HG03175 (cell line): ENCODE data around the gene MXI1.

Experiments
- ATAC-seq: cut with Tn5 transposase; IDR thresholded peaks from one replicate; pipeline ENCODE4 v1.9.1; 2021; ENCODE audit warnings: mild to moderate bottlenecking, moderate library complexity; ENCODE audit not compliant: unreplicated experiment

Gene MXI1

DNA sequence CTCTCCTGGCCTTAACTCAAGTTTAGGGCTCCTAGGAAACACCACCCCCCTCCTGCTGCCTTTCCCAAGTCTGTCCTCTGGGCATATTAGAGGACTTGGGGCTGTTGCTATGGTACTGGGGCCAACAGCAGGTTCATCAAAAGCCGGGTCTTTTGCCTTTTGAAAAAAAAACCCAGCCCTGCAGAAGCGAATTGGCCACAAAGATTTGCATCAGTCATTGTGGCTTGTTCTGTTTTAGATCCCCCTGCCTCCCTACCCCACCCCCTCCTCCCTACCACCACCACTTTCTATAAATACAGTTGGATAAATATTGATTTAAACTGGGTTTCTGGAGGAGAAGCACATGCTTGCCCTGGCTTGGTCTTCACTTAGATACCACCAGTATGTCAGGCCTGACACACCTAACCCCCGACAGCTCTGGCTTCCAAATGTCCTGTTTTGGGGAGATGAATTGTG, 7.0 kb downstream of the MXI1 start:
- ATAC-seq: peak; percentile 26

DNA sequence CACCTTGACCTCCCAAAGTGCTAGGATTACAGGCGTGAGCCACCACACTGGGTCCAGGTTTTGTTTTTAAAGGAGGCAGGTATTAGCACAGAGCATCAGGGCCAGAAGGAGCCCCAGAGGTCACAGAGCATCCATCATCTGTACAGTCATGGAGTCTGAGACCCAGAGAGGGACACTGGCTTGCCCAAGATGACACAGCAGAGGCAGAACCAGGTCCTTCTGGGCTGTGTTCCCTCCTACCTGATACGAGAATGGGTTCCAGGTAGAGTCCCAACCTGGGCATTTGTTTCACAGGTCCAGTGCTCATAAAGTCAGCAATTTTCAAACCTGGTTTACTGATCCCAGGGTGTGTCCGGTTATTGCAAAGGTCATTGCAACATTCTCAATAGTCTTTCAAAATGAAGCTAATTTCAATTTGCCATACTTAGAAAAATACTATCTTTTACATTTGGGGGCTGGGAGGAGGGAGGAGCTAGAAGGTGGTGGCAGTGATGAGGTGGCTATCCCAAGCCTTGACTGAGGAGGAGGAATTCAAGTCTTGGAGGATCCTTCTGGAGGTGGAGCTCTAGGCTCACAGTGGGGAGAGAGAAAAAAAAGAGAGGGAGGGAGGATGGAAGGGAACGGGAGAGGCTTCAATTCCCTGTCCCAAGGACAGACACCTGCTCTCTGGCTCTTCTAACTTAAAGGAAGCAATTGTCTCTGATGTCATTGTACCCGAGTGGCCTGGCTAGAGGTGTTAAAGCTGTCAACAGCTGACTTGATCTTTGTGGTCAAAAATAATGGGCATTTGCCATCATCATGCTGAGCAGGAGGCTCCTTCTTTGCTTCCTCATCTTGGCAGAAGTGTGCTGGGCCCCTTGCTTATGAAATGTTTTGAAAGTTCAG, 8.1 kb downstream of the MXI1 start:
- ATAC-seq: no peak

DNA sequence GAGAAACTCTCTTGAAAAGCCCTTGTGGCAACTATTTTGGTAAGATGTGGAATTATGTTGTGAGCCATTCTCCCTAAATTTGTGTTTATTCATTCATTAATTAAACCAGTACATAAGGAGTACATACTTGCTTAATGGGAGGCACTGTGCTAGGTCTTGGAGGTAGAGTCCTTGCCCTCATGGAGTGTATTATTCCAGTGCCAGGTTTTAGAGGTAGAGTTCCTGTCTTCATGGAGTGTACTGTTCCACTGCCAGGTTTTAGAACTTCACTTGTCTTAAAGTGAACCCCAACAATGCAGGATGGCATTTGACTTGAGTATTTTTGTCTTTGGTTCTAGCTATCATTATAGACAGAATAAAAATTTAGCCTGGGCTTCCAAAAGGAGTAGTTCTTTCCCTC, 8.8 kb downstream of the MXI1 start:
- ATAC-seq: no peak

DNA sequence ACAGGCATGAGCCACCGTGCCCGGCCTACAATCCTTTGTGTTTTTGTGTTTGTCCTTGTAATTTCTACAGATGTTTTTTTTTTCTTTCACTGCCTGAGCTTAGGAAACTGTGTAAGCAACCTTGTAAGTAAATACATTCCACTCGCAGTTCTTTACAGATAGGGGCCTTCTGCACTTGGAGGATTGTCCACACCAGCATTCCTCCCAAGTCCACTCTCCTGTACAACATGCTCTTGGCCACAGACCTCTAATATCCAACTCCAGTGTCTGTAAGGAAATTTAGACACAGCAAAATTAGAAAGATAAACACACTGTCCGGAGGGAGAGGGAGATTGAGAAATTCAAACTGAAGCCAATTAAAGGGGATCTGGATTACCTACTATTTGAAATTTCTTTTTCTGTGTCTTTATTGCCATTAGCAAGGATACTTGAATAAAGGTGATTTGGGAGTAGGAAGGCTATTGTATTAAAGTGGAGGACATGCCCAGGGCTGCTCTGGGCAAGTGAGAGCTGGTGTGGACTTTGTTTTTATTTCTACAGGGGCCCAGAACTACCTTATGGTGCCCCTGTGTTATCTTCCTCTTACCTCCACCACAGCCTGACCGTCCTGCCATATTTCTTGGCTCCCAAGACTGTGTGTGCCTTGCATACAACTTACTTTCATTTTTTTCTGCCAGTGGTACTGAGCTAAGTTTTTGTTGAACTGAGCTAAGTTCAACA, 9.7 kb downstream of the MXI1 start:
- ATAC-seq: no peak

DNA sequence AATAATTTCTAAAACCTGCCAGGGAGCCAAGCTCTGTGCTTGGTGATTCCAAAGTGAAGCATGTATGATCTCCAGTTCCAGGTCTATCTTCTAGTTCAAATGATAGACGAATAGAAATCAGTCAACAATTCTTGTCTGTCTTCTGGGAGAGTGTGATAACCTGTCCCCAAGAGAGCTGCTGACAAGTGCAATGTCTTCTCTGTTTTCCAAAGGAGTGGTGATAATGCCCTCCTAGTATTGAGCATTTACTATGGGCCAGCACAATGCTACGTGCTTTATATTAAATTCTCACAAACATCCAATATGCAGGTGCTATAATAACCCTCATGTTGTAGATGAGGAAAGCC, 10.2 kb downstream of the MXI1 start:
- ATAC-seq: no peak

DNA sequence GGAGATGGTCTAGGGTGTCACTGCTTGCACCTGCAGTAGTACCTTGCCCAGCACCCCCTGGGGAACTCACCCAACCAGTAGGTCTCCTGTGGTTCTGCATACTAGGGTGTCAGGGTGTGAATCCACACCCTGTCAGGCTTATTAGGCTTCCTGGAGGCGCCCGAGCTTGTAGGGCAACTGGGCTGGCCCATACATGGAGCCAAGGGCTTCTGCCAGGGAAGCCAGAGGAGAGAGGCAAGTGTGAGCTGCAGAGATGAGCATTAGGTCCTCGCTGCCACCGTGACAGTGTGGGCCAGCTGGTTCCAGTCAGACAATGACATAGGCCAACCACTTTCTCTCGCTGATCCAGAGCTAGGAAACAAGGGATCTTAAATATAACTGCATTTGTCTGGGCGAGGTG, 11.2 kb downstream of the MXI1 start:
- ATAC-seq: peak; percentile 28

DNA sequence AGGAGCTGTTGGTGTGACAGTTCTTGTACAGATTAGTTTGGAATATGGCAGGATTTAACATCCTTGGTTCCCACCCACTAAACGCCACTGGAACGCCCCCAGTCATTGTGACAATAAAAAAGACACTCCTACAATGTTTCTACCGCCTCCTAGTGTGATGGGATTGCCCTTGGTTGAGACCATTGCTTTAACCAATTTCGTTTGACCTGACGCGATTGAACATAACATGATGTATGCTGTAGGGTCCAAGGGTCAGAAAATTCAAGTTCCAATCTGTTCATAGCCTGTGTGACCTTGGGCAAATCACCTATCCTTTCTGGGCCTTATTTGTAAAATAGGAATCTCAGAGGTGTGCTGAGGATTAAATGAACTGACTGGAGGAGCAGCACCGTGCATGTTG, 12.5 kb downstream of the MXI1 start:
- ATAC-seq: no peak

DNA sequence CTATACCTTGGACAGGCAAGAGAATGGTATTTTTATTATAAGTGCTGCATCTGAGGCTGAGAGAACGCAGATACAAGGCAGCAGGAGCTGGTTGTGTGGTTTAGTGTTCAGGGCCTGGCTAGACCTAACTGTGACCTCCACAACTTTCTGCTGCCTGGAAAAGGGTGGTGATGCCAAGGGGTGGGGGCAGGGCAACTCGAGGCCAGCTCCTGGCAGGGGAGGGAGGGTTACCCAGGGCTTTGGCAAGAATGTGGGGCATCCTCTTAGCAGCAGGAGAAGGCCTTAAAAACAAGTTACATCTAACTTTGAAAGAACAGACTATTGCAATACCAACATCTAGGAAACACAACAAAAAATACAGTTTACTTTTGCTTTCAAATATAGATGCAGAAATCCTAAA, 13.0 kb downstream of the MXI1 start:
- ATAC-seq: no peak

DNA sequence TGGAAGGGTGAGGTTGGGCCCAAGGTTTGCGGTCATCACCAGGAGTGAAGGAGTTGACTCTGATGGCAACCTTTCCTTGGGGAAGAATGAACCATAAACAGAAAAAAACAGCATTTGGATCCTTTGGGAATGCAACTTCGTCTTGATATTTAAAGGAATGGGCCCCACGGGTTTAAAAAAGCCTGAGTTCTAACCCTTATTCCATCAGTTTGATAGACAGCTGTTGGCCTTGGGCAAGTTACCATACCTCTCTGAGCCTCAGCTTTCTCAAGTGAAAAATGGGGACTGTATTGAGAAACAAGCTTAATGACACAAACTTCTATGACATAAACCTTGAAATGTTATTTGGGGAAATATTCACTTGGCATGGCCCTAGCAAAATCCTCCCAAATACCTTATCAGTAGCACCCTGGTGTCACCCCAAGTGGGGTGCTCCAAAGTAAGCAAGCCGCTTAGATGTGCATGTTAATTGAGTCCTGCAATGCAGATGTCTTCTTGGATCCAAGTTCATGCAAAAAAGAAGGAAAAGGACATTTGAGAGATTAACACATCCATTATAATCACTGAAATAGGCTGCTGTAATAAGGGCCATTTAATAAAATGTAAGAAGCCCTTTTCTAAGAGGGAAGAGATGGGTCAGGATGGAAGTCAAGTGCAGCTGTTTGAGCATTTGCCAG, 13.8 kb downstream of the MXI1 start:
- no peak for ATAC-seq

DNA sequence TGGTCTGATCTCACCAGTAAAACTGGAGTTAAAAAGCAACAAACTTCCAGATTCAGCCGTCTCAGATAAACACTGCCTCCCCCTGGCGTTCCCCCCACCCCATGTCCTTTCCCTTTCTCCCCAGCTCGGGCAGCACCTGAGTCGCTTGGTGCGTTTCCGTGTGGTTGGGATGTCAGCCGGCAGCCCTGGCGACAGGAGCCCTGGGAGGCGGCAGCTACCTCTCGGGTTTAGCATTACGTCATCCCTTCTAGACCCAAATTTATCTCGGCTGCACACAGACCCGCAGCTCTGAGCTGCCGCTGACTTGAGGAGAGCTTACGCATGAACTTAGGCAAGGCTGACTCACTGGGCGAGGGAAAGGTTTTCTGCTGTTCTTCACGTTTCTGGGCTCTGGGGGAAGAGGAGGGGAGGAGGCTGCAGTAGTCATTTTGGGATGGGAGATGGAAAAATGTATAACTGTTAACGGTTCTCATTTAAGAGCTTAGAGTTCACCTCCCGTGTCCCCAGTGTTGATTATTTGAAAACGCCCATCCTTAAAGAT, 14.4 kb downstream of the MXI1 start:
- peak; percentile 39 for ATAC-seq

DNA sequence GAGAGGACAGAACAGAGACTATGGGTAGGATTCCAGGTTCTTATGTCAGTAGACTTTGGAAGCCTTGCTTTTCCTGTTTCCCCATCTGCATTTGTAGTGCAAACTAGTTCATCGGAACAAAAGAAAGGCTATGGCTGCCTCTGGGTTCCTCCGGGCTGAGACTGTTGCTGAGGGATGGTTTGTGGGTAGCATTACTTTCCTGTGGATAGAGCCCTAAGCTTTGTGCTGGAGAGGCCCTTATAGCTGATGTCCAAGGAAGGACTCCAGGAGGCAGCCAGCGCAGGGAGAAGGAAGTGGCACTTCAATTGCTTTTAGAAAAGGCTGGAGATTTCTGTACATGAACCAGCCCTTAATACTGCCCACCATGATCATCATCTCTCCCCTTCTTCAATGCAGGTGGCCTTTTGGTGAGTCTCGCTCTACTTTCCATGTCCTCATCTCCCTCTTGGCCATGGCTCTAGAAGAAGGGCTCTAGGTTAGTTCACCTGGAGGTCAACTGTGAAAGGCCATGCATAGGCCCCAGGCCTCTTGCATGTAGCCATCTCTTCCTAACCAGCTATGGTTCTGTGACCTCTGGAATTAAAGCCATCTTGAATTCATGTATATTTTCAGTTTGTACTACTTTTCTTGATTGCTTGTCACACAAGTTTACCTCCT, 15.4 kb downstream of the MXI1 start:
- no peak for ATAC-seq

DNA sequence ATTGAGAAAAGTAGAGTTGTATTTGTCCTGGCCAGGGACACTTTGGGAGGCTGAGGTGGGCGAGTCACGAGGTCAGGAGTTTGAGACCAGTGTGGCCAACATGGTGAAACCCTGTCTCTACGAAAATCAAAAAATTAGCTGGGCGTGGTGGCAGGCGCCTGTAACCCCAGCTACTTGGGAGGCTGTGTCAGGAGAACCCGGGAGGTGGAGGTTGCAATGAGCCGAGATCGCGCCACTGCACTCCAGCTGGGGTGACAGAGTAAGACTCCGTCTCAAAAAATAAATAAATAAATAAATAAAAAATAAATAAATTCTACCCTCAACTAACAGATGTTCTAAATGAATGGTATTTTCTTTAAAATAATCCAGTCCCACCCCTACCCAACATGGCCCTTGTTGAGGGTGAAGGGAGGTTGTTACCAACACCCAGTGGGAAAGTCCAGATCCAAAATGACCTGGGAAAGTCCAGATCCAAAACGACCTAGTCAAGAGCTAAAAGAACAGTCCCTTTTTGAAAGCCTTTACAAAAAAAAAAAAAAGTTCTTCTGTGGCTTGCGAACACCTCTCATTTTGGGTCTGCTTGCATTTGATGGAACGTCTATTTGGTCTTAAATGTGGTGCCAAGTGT, 16.0 kb downstream of the MXI1 start:
- no peak for ATAC-seq

DNA sequence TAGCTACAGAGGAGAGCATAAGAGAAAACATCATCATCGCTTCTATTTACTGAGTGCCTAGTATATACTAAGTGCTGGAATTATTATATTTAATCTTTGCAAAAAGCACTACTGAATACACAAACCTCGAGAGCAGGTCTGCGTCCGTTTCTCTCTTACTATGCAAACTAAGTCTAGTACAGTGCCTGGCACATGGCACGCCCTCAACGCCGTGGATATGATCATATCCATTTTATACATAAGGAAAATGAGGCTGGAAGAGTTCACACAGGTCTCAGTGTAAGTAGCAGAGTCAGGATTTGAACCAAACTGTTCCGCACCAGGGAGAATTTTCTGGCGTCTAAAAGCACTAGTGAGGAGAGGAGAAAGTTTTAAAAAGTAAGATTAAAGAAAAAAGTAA, 17.6 kb downstream of the MXI1 start:
- ATAC-seq: no peak

DNA sequence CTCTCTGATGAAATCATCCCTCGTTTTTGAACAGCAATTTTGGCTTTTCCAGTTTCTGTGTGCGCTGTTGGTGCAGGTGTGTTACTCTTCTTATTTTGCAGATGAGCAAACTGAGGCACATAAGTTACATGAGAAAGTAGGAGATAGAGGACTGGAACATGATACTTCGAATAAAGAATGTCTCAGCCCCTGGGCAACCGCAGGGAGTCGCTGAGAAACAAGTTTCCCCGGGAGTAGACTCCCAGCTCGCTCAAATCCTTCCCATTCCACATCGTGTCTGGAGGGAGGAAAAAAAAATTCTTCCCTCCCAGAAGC, 18.0 kb downstream of the MXI1 start:
- peak; percentile 10 for ATAC-seq

DNA sequence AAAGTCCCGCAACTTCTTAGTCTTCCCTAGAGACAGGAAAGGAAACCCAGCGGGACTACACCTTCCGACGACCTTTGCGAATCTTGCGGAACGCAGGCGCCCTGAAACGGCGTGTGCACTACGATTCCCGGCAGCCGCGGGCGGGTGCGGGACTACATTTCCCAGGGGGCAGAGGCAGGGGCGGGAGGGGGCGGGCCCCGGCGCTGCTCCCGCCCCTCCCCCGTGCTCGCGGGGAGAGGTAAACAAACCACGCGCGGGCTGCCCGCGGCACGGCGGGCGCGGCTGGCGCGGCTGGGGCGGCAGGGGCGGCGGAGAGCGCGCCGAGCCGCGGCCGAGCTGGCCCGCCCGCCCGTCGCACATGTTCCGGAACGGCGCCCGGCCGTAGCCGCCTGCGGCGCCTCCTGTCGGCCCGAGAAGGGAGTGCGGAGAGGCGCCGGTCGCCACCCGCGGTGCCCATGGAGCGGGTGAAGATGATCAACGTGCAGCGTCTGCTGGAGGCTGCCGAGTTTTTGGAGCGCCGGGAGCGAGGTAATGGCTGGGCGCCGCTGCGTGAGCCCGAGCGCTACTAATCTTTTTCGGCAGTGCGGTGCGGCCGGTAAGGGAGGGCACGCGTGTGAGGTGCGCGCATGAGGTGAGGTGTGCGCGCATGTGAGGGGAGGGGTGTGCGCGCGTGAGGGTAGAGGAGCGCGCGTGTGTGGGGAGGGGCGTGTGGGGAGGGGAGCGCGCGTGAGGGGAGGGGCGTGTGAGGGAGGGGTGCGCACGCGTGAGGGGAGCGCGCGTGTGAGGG, 18.5 kb downstream of the MXI1 start:
- ATAC-seq: peak; percentile 87

DNA sequence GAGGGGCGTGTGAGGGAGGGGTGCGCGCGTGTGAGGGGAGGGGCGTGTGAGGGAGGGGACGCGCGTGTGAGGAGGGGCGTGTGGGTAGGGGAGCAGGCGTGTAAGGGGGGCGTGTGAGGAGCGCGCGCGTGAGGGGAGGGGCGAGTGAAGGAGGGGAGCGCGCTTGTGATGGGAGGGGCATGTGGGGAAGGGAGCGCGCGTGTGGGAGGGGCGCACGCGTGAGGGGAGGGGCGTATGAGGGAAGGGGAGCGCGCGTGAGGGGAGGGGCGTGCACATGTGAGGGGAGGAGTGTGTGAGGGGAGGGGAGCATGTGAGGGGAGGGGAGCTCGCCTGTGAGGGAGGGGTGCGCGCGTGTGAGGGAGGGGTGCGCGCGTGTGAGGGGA, 19.1 kb downstream of the MXI1 start:
- no peak for ATAC-seq

DNA sequence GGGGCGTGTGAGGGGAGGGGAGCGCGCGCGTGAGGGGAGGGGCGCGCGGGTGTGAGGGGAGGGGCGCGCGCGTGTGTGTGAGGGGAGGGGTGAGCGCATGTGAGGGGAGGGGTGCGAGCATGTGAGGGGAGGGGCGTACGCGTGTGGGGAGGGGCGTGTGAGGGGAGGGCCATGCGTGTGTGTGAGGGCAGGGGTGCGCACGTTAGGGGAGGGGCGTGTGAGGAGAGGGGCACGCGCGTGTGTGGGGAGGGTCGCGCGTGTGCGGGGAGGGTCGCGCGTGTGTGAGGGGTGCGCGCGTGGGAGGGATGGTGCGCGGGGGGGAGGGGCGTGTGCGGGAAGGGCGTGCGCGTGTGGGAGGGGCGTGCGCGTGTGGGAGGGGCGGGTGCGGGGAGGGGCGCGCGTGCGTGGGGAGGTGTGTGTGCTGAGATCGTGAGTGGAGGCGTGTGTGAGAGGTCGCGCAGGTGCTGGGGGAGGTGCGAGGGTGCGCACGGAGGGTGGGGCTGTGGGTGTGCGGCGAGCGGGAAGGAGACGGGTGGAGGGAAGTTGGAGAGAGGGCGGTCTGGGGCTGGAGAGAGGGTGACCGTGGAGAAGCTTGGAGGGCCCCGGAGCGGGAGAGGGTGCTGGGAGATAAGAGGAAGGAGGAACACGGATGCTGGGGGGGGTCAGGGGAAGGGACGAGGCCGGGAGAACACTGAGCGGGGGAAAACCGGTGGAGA, 19.7 kb downstream of the MXI1 start:
- ATAC-seq: no peak

DNA sequence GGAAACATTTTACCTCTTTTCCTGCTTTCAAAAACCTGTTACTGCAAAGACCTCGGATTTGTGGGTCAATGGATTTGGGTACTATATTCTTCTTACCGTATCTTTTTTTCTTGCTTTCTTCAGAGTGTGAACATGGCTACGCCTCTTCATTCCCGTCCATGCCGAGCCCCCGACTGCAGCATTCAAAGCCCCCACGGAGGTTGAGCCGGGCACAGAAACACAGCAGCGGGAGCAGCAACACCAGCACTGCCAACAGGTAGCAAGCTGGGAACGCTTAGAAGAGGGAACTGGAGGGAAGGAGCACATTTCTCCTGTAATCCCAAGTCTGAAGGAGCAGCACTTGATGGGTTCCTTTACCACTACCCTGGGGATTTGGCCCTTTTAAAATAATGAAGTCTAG, 20.7 kb downstream of the MXI1 start:
- ATAC-seq: no peak

DNA sequence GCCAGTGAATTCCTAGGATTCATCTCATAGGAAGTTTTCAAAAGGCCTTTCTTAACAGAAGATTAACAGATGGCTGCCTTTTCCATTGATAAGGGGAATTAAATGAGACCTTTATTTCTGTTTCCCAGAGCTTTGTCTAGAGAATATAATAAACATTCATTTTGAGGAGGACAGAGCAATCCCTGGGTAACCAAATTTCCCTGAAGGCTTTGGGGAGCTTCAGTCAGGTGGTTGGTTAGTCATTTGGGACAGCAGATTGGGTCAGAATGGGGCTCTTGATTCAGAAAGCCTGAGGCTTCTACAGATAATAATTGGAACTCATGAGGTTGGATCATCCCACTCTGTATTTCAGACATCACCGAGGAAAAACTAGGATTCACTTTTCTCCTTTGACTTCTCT, 21.8 kb downstream of the MXI1 start:
- ATAC-seq: no peak
